Fibroblast of skin of right biceps (primary cell): ENCODE data around the gene ARMC6.

Experiments used
- DNase-seq: peaks from one replicate; pipeline ENCODE4 v3.0.0-alpha.2; 2013

ARMC6 gene

DNA sequence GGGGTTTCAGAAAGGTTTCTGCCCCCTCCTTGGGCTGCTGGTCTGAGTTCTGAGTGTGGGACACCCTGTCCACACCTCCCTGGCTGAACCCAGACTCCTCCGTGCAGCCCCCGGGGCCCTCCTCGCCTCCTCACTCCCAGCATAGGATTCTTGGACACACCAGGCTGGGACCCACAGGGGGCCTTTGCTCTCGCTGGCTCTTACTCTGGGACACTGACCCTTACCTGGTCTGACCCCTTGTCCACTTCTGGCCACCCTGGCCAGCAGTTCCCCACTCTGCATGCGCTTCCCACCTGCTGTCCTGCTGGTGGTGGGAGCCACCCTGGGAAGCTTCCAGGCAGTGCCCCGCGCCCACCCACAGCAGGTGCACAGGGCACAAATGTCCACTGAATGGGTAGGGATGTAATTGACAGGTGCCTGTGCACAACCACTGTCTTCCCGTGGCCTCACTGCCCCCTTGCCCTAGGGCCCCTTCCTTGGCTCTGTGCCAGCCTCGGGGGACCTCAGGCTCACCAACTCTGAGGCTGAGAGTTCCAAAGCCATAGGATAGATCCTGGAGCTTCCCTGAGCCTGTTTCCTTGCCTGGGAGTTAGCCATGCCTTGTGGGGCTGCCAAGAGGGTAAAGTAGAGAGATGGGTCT, 23.4 kb downstream of the ARMC6 start:
- no peak for DNase-seq

DNA sequence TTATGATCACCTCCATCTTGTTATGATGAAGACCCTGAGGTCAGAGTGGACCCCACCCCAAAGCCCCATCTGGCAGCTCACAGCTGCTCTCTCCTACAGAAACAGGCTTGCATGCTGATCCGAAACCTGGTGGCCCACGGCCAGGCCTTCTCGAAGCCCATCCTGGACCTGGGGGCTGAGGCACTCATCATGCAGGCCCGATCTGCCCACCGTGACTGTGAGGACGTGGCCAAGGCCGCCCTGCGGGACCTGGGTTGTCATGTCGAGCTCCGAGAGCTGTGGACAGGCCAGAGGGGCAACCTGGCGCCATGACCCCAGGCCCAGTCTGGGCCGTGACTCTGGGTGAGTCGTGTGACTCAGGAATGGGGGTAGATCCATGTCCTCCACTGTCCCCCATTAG, 23.9 kb downstream of the ARMC6 start:
- no peak for DNase-seq

DNA sequence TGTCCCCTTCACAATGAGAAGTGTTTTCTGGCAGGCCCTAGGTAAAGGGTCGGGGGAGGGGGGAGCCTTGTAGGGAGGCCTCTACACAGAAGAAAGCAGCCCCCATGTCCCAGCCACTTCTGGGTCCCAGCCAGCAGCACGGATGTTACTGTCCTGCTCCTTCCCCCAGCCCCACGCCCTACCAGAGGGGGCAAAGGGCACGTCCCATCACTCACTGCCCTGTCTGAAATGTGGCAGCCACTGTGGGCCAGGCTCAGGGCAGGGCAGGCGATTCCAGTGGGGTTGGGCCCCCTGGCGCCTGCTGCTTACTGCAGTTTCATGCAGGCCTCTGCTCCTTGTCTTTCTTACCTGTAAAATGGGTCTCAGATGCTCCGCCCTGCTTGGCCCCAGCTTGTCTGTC, 24.3 kb downstream of the ARMC6 start:
- DNase-seq = no peak

DNA sequence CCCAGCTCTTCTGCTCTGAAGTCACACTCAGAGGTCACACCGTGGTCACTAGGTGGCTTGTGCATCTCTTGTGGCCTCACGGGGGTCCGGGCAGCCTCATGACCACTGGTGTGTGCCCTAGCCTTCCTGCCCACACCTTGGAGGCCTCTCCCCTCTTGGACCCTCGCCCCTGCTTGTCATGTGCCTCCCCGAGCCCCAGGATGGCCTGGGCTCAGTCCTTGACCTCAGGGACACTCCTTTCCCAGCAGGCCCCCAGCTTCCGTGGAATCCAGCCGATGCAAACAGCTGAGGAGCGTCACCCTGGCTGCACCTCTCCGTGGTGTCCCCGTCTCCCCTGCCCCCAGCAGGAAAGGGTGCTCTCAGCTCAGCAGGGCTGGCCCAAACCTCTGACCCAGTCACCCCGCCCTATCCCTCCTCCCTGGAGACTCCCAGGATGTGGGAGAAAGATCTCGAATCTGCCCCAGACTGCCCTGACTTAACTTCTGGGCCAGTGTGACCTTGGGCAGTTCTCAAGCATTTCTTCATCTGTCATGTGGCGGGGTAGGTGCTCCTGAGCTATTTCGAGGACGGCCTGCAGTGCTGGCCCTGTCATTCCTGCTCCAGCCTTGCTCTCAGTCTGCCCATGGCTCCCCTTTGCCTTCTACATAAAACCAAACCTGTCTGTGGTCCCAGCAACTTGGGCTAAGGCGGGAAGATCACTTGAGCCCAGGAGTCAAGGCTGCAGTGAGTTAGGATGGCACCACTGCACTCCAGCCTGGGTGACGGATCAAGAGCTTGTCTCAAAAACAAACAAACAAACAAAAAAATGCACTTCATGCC, 25.8 kb downstream of the ARMC6 start:
- DNase-seq = no peak

DNA sequence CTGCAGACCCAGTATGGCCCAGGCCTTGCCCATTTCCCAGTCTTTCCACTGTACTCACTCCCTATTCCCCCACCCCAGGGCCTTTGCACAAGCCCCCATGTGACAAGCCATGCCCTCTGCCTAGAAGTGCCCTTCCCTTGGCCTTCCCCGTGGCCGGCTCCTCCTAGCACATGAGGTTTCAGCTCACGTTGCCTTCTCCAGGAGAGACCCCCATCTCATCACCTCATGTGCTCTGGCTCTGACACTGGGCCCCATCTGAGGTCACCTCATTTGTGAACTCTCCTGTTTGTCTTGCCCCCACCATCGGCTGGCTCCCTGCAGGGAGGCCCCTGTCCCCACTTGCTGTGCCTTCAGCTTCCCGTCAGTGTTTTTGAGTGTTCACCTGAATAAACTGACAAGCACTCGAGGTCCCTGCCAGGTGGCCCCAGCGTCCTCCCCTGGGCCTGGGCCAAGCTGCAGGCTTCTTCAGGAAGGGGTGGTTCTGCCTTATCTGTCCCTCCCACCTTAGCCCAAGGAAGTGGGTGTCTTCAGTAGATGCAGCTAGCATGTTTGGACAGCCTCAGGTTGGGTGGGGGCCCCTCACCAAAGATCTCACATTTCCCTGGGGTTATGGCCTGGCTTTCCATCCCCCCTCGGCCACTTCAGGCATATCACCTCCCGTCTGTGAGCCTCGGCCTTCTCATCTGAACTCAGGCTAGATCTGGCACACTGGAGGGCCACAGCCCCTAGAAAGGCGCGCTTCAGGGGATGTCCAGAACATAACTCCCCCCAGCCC, 26.6 kb downstream of the ARMC6 start:
- no peak for DNase-seq

DNA sequence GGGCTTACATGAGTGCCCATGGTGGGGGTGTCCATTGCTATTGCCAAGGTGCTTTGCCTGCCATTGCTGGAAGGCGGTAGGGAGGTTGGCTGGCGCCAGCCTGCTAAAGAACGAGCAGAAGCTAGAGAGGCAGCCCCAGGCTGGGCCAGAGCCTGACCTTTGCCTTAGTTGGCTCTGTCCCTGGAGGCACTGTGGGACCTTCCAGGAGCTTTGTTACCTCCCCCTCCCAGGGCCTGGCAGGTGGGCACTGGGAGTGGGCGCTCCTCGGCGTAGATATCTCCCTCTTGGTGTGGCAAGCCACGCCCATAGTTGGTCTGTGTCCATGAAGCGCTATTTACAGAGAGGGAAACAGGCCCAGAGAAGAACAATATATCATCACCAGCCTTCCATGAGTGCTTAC, 28.1 kb downstream of the ARMC6 start:
- no peak for DNase-seq

DNA sequence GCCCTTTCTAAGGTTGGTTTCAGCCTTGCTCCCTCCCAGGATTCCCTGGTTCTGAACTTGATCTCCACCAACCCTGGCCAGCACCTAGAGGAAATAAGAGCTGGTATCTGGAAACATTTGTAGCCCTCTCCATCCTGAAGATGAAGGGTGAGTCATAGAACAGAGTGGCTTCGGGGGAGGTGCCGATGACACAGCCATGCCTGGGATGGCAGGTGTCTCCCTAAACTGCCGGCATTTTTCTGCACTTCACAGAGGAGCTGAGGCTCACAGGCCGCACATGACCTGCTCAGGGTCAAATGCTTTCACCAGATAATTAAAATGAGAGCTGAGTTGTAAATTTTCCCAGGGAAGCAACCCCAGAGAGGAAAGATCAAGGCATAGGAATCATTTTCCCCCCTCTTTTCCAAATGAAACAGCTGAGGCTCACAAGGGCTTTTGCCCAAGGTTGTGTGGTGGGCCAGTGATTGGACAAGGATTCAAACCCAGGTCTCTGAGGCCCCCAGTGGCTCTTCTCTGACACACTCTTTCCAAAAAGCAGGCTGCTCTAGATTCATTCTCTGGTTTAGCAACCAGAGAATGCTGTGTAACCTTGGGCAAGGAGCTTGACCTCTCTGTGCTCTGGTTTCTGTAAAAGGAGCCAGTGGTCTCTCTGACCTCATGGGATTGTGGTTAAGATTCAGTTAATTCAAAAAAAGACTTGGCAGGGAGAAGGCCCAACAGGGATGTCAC, 29.2 kb downstream of the ARMC6 start:
- peak; percentile 64 for DNase-seq

- peak; percentile 100 for DNase-seq
Measured at GRCh38 chr19:19063183-19064097, 30.0 kb downstream of the ARMC6 start, which contains the start of gene SLC25A42. SLC25A42 (plus strand) TSS chr19:19063994; CDS start chr19:19096125, 32,131 bp downstream.

DNA sequence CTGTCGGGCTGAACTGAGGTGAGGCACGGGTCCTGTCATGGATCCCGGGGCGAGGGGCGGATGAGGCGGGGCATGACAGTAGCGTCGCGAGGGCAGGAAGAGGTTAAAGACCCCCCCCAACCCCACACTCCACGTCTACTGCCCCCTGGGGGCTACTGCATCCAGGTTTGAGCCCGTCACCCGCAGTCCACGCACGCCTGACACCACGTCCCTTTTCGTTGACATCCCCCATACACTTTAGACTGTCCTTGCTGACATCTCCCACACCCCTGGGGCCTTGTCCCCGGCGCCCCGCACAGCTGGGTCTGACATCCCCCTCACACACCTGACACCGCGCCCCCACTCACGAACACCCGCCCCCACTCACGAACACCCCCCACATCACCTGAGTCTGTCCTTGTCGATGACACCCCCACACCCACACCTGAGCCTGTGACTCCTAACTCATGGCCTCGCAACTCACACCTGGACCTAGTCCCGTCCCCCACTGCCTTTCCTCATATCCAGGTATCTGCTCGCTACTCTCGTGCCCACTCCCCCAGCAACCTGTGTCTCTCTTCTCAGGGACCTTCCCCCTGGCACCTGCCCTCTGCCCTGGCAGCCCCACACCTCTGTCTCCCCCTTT, 30.8 kb downstream of the ARMC6 start:
- DNase-seq = no peak

- no peak for DNase-seq
Measured at GRCh38 chr19:19064811-19065745, 31.7 kb downstream of the ARMC6 start.

DNA sequence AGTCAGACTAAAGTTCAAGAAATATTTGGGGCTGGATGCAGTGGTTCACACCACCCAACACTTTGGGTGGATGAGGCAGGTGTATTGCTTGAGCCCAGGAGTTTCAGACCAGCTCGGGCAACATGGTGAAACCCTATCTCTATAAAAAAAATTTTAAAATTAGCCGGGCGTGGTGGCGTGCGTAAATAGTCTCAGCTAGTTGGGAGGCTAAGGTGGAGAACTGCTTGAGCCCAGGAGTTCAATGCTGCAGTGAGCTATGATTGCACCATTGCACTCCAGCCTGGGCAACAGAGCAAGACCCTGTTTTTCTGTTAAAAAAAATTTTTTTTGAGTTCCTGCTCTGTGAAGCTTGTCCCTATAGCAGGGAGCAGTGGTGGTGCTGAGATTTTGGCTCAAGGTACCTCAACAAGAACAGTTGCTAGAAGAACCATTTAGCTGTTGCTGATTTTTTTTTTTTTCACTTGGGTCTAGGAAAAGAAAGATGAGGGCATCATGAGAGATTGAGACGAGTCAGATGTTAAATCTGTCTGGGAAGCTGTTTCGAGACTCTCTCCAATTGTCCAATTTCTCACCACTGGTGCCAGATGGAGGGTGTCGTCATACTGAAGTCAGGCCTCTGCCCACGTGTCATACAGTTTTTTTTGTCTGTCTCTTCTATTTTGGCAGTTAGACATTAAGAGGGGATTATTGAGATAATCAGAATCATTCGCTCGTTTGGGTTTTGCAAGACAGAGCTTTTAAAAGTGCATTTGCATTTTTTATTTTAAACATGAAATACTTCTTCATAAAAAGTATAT, 34.1 kb downstream of the ARMC6 start:
- peak; percentile 6 for DNase-seq

- no peak for DNase-seq
Measured at GRCh38 chr19:19068659-19069654, 35.6 kb downstream of the ARMC6 start.

DNA sequence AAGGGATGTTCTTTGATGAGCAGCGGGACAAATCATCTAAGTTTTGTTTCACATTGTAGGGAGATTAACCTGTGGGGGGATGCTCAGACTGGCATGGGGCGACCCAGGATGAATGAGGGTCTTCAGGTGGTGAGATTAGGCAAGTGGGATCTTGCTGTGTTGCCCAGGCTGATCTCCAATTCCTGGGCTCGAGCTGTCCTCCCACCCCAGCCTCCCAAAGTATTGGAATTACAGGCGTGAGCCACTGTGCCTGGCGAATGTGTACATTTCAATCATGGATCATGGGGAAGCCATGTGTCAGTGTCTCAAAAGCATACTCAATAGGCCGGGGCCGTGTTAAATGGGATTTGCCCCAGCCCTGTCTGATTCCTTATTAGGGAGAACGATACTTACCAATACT, 38.5 kb downstream of the ARMC6 start:
- no peak for DNase-seq

DNA sequence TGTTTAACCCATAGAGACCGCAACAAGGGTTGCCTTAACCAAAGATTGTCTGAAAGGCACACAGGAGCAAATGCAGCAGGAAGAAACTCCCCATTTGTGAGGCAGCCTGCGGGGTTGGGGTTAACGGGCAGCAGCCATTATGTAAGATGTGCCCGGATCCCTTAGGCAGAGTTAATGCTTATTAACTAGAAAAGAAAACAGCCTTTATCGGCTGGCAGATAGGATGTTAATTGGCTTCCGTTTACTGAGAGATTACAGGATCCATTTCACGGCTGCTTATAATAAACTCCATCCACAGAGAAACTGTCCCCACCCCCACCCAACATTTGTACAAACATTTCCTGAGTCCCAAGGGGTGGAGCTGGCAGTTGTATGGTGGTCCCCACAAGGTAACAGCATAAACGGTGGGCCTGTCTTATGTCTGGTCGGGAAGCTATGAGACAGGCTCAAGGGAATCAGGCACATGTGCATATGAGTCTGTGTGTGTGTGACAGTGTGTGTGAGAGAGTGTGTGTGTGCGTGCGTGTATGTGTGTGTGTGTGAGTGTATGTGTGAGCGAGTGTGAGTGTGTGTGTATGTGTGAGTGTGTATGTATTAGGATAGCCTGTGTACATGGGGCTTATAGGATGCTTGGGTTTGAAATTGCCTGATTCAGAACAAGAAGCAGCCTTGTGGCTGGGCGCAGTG, 40.9 kb downstream of the ARMC6 start:
- no peak for DNase-seq

GRCh38 chr19:19075126-19075525, 41.7 kb downstream of the ARMC6 start:
- no peak for DNase-seq

GRCh38 chr19:19076476-19076875, 43.1 kb downstream of the ARMC6 start:
- DNase-seq = no peak

- no peak for DNase-seq
Measured at GRCh38 chr19:19077103-19077502, 43.7 kb downstream of the ARMC6 start.
